NK-92 (cell line): ENCODE data around the gene ADNP2.

Experiments
- DNase-seq: peaks from one replicate; lab custom pipeline; 2025; ENCODE audit not compliant: unreplicated experiment; lab: John Stamatoyannopoulos, UW

ADNP2 gene

GRCh38 chr18:80188643-80189530 is 79.8 kb downstream of the ADNP2 start:
- DNase-seq, result no peak

- no peak for DNase-seq
Measured at GRCh38 chr18:80189531-80189865, 80.4 kb downstream of the ADNP2 start.
